RWPE2 (cell line): Measurements from ENCODE around the gene RGS9BP.
"Not testable (repeated sequence)": the region's sequence is repeated elsewhere in the genome, so short reads cannot be mapped to it uniquely, and the experiment has no call there.

Source experiments
- ATAC-seq: fragments of 200-7000 bp; cut with Tn5 transposase; 3 replicates; pipeline ENCODE4 v1.9.1; 2021; ENCODE audit warnings: low read depth
- DNase-seq: peaks from one replicate; pipeline ENCODE4 v3.0.0-alpha.2; 2020; ENCODE audit warnings: low spot score
- H3K27ac ChIP-seq: fragments of 450-650 bp; 2 replicates; pipeline ENCODE4 v1.5.1; 2017; ENCODE audit warnings: mild to moderate bottlenecking; ENCODE audit not compliant: poor library complexity, severe bottlenecking
- H3K27me3 ChIP-seq: fragments of 250-450 bp; sonication (Bioruptor Pico); 2 replicates; pipeline ENCODE4 v1.5.1; 2021; ENCODE audit warnings: mild to moderate bottlenecking, moderate library complexity; ENCODE audit not compliant: insufficient read depth, poor library complexity, severe bottlenecking
- H3K36me3 ChIP-seq: fragments of 250-450 bp; sonication (Bioruptor Pico); 2 replicates; pipeline ENCODE4 v1.5.1; 2020; ENCODE audit warnings: low read depth, mild to moderate bottlenecking, moderate library complexity
- H3K4me1 ChIP-seq: fragments of 250-450 bp; sonication (Bioruptor Pico); 2 replicates; pipeline ENCODE4 v1.5.1; 2021; ENCODE audit warnings: mild to moderate bottlenecking, moderate library complexity; ENCODE audit not compliant: insufficient read depth, poor library complexity, severe bottlenecking
- H3K4me3 ChIP-seq: fragments of 250-450 bp; sonication (Bioruptor Pico); 2 replicates; pipeline ENCODE4 v1.5.1; 2021; ENCODE audit warnings: mild to moderate bottlenecking, moderate library complexity; ENCODE audit not compliant: severe bottlenecking
- H3K9me3 ChIP-seq: fragments of 250-450 bp; sonication (Bioruptor Pico); 2 replicates; pipeline ENCODE4 v1.5.1; 2021; ENCODE audit warnings: mild to moderate bottlenecking, moderate library complexity; ENCODE audit not compliant: severe bottlenecking
- TF ChIP-seq, protein P1 (sequence below): fragments of 450-650 bp; IDR thresholded peaks from one replicate; pipeline ENCODE4 v1.5.1; 2017; ENCODE audit warnings: mild to moderate bottlenecking, moderate library complexity; ENCODE audit not compliant: poor library complexity, severe bottlenecking

Gene RGS9BP

GRCh38 chr19:32691952-32692726 is 16.5 kb downstream of the RGS9BP start:
- DNase-seq, result no peak
- Histone ChIP-seq H3K27me3 (no peaks in the 10 kb centered on the region), H3K27ac (peak overlapping the region; percentile 52), H3K9me3 (no peaks in the 10 kb centered on the region), H3K4me3 (peak overlapping the region; percentile 79), H3K36me3 (peaks cover 37% of the 10 kb centered on the region), H3K4me1 (peaks cover 15% of the 10 kb centered on the region)
- peak; percentile 64 for ATAC-seq
- TF ChIP-seq, protein P1, sequence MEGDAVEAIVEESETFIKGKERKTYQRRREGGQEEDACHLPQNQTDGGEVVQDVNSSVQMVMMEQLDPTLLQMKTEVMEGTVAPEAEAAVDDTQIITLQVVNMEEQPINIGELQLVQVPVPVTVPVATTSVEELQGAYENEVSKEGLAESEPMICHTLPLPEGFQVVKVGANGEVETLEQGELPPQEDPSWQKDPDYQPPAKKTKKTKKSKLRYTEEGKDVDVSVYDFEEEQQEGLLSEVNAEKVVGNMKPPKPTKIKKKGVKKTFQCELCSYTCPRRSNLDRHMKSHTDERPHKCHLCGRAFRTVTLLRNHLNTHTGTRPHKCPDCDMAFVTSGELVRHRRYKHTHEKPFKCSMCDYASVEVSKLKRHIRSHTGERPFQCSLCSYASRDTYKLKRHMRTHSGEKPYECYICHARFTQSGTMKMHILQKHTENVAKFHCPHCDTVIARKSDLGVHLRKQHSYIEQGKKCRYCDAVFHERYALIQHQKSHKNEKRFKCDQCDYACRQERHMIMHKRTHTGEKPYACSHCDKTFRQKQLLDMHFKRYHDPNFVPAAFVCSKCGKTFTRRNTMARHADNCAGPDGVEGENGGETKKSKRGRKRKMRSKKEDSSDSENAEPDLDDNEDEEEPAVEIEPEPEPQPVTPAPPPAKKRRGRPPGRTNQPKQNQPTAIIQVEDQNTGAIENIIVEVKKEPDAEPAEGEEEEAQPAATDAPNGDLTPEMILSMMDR, result no peak

DNA sequence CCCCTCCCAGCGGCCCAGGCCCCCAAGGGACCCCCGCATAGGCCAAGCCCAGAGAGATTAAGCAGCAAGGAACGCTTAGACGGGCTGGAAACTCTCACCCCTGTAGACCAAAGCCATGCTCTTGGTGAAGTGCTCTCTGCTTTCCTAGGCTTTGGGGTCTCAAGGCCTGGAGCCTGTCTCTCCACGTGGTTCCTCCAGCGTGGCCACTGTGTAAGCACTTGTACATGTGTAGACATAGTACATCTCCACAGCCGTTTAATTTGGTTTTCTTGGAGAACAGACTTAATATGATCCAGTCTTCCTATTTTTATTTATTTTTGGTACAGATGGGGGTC is 17.0 kb downstream of the RGS9BP start:
- ATAC-seq (no peak), DNase-seq (no peak)
- no peaks in the 10 kb centered on the region for H3K9me3 ChIP-seq
- TF ChIP-seq, protein P1, result no peak
- peak overlapping the region; percentile 79 for H3K4me3 ChIP-seq
- peaks cover 15% of the 10 kb centered on the region for H3K4me1 ChIP-seq
- peaks cover 37% of the 10 kb centered on the region for H3K36me3 ChIP-seq
- H3K27me3 ChIP-seq, result no peaks in the 10 kb centered on the region
- peak overlapping the region; percentile 52 for H3K27ac ChIP-seq

DNA sequence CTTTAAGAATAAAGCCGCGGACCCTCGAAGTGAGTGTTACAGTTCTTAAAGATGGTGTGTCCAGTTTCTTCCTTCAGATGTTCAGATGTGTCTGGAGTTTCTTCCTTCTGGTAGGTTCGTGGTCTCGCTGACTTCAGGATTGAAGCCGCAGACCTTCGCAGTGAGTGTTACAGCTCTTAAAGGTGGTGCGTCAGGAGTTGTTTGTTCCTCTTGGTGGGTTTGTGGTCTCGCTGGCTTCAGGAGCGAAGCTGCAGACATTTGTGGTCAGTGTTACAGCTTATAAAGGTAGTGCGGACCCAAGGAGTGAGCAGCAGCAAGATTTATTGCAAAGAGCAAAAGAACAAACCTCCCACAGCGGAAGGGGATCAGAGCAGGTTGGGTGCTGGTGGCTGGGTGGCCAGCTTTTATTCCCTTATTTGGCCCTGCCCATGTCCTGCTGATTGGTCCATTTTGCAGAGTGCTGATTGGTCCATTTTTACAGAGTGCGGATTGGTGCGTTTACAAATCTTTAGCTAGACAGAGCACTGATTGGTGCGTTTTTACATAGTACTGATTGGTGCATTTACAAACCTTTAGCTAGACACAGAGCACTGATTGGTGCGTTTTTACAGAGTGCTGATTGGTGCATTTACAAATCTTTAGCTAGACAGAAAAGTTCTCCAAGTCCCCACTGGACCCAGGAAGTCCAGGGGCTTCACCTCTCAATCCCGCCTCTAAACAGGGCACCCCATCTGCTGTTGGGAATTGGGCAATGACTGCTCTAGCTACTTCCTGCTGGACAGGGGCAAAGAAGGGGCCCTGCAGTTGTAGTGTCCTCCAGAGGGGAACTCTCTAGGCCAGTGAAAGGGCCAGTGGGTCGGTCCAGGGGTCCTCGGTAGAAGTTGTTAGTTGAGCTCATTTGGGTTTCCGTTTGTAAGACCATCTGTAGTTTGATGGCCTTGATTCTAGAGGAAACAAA is 17.8 kb downstream of the RGS9BP start:
- H3K9me3 ChIP-seq, DNase-seq, H3K27me3 ChIP-seq, ATAC-seq: not testable (repeated sequence)
- Histone ChIP-seq H3K4me1 (peaks cover 15% of the 10 kb centered on the region), H3K36me3 (peaks cover 37% of the 10 kb centered on the region), H3K4me3 (peak overlapping the region; percentile 79), H3K27ac (peak overlapping the region; percentile 52)

GRCh38 chr19:32694316-32694715 is 18.7 kb downstream of the RGS9BP start:
- ATAC-seq, H3K27me3 ChIP-seq, DNase-seq, H3K9me3 ChIP-seq: not testable (repeated sequence)
- Histone ChIP-seq H3K4me3 (peak overlapping the region; percentile 79), H3K27ac (peak overlapping the region; percentile 34), H3K4me1 (peaks cover 15% of the 10 kb centered on the region), H3K36me3 (peaks cover 45% of the 10 kb centered on the region)

DNA sequence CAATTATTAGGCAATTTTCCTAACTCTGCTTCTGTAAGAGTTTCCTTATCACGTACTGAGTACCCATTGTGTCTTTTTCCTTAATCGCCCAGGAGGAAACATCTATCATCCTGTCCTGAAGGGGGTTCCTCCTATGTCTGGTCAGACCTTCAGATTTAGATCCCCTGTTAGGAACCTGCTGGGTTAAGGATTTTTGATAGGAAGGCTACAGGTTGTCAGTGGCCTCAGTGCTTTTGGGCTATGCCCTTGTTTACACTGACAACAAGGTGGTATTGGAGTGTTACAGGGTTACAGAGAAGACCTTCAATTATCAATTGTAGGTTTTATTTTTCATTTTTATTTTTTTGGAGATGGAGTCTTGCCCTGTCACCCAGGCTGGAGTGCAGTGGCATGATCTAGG is 19.2 kb downstream of the RGS9BP start:
- not testable (repeated sequence) for H3K4me3 ChIP-seq, DNase-seq, H3K27me3 ChIP-seq, H3K9me3 ChIP-seq, ATAC-seq, H3K27ac ChIP-seq
- H3K4me1 ChIP-seq, result peaks cover 15% of the 10 kb centered on the region
- H3K36me3 ChIP-seq, result peaks cover 51% of the 10 kb centered on the region

- not testable (repeated sequence) for H3K27ac ChIP-seq, H3K9me3 ChIP-seq, ATAC-seq, H3K4me3 ChIP-seq, DNase-seq, H3K27me3 ChIP-seq
- peaks cover 15% of the 10 kb centered on the region for H3K4me1 ChIP-seq
- H3K36me3 ChIP-seq, result peaks cover 57% of the 10 kb centered on the region
These were observed 19.9 kb downstream of the RGS9BP start for GRCh38 chr19:32695506-32695905.

- not testable (repeated sequence) for H3K4me3 ChIP-seq, DNase-seq, ATAC-seq, H3K27me3 ChIP-seq, H3K27ac ChIP-seq, H3K9me3 ChIP-seq
- Histone ChIP-seq H3K4me1 (peaks cover 11% of the 10 kb centered on the region), H3K36me3 (peaks cover 59% of the 10 kb centered on the region)
These were observed 21.1 kb downstream of the RGS9BP start for GRCh38 chr19:32696771-32697170.

DNA sequence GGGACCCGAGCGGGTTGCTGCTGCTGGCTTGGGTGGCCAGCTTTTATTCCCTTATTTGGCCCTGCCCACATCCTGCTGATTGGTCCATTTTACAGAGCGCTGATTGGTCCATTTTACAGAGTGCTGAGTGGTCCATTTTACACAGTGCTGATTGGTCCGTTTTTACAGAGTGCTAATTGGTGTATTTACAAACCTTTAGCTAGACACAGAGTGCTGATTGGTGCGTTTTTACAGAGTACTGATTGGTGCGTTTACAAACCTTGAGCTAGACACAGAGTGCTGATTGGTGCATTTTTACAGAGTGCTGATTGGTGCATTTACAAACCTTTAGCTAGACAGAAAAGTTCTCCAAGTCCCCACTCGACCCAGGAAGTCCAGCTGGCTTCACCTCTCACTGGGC is 24.5 kb downstream of the RGS9BP start:
- H3K4me1 ChIP-seq, ATAC-seq, H3K27ac ChIP-seq, H3K9me3 ChIP-seq, H3K27me3 ChIP-seq, H3K4me3 ChIP-seq, DNase-seq: not testable (repeated sequence)
- peaks cover 65% of the 10 kb centered on the region for H3K36me3 ChIP-seq
